Dermis microvascular lymphatic vessel endothelial cell (primary cell): ENCODE measurements around the gene CD27. TPM values are rescaled to one million over a fixed set of nuclear protein-coding genes. Genes with fewer than 3 reads are reported as not detected.
A peak's percentile ranks its signal among the peaks of the same experiment; 100 is the strongest.
"Not testable (repeated sequence)": the region's sequence is repeated elsewhere in the genome, so short reads cannot be mapped to it uniquely, and the experiment has no call there.

Experiments
- DNase-seq, 2 donors: peaks; one replicate each; pipeline versions ENCODE4 v3.0.0 to v3.0.0-alpha.2; 2010; ENCODE audit warnings: low read depth in 2 of 2
- total RNA-seq: library from RNA; depleted of rRNA; stranded (reverse); fragments of >200 nt; gene quantifications from 2 replicates; pipeline ENCODE4 v1.2.1, GENCODE V29; 2014

Gene CD27
- total RNA-seq, 1 donor from 2014 or later = not detected

DNA sequence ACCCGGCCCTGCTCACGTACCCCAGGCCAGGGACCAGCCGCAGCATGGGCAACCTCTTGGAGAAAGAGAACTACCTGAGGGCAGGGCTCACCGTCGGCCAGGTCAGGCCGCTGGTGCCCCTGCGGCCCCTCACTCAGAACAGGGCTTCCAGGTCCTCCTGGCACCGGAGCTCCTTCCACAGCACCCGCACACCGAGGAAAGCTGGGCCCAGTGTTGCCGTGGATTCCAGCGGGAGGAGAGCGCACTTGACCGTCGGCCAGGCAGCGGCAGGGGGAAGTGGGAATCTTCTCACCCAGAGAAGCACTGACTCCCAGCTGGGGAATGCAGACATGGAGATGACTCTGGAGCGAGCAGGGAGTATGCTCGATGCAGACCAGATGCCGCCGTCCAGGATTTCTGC, 33.7 kb downstream of the CD27 start:
- no peak for DNase-seq

GRCh38 chr12:6488240-6488639, 43.5 kb downstream of the CD27 start:
- no peak for DNase-seq

DNA sequence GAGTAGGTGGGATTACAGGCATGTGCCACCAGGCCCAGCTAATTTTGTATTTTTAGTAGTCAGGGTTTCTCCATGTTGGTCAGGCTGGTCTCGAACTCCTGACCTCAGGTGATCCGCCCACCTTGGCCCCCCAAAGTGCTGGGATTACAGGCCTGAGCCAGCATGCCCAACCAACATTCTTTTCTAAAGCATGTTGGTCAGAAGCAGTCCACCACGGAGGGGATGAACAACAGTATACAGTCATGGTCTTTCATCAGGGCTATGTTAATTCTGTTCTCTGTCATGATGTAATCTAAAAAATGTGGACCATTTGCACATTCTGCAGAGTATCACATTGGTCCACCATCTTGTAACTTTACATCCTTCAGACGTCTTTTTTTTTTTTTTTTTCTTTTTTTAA, 44.7 kb downstream of the CD27 start:
- DNase-seq = no peak

DNA sequence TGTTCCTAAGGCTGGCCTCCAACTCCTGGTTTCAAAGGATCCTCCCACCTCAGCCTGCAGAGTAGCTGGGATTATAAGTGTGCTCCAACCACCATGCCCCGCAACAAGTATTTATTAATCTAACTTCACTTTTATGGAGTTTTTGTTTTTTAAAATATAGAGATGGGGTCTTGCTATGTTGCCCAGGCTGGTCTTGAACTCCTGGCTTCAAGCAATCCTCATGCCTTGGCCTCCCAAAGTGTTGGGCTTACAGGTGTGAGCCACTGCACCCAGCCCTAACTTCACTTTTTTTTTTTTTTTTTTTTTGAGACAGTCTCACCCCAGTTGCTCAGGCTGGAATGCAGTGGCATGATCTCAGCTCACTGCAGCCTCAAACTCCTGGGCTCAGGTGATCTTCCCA, 45.9 kb downstream of the CD27 start:
- not testable (repeated sequence) for DNase-seq

DNA sequence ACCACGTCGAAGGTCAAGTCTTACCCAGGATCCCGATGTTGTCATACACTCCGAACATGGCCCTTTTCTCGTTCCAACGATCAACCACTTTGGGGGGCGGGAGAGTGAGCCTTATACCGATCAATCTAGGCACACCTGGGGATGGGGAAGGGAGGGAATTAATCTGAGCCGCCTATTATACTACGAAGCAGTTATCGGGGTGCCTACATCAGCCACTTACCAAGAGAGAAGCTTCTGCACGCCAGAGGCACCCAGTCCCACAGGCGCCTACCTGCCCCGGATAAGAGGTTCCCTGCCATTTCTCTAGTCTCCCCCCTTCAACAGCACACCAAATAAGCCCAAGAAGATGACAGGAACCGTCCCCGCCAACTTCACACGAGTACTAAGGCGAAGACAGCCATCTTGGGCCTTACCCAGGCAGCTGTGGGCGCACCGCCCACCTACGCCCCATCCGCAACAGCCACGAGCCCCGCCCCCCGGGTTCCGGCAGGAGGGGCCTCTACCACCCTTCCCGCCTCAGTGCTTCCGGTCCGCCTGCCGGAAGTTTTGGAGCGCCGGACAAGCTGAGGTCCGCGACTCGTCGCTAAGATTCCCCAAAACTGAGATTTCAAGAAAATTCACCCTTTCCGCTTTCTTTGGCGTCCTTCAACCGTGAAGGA, 48.2 kb downstream of the CD27 start, which contains the start of gene MRPL51:
MRPL51 (minus strand) TSS at position 425 of the 659 bp plus-strand sequence; CDS start at position 299, 126 bp downstream.
- DNase-seq = peak; percentile 81 to 96

DNA sequence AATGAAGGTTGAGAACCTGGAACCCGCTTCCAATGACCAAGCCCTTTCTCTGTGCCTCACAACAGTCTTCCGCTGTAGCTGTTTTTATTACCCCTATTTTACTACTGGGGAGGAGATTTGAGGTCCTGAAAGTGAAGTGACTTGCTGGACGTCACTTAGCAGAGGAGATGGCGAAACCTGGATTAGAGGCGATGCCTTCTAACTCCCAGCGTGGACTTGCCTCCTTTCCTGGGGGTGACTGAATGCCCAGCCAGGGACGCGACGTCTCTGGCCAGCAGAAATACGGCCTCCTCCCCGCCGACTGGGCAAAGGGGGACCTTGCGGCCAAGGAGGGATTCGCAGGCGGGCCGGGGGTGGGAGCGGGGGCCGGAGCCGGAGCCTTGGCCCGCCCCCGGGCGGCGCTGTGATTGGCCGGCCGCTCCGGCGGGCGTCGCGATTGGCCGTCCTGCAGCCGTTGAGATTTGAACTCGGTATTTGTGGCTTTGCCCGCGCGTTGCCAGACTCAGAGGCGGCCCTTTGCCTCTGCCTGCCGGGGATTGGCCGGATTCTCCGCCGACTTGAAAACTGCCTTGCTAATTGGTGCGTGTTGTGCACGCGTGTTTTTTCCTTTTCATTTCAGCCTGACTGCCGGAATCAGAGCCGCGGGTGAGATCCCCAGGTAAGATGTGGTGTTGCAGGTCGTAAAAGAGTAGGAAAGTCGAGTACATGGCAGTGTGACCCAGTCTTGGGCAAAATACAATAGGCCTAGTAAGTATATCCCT, 48.9 kb downstream of the CD27 start, which contains the start of gene NCAPD2:
NCAPD2 (plus strand) TSS at position 606 of the 761 bp plus-strand sequence. CDS start 997 bp downstream, outside the sequence.
- DNase-seq = peak; percentile 88 to 97

- no peak for DNase-seq
Measured at GRCh38 chr12:6494258-6494743, 49.5 kb downstream of the CD27 start.

- no peak for DNase-seq
Measured at GRCh38 chr12:6494968-6495367, 50.2 kb downstream of the CD27 start.

DNA sequence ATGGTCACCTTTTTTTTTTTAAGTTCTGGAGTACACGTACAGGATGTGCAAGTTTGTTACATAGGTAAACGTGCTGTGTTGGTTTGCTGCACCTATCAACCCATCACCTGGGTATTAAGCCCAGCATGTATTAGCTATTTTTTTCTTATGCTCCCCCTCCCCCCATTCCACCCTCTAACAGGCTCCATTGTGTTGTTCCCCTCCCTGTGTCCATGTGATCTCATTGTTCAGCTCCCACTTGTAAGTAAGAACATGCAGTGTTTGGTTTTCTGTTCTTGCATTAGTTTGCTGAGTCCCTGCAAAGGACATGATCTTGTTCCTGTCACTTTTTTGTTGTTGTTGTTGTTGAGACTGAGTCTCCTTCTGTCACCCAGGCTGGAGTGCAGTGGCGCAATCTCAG, 52.5 kb downstream of the CD27 start:
- DNase-seq = not testable (repeated sequence)

DNA sequence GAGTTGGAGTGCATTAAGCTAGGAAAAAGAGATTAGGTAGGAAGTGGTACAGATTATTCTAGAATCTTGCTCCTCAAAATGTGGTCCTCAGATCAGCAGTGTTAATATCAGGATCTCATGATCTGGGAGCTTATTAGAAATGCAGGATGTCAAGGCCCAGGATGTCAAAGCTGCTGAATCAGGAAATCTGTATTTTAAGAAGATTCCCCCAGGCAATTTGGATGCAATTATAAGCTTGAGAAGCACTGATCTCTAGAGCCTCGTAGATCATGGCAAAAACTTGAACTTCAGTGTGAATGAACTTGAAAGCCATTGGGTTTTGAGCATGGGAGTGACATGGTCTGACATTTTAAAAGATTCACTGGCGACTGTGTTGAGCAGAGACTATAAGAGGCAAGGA, 55.7 kb downstream of the CD27 start:
- no peak for DNase-seq

Other genes starting within 250 kb of the CD27 start
- 947 and 1,118 TPM in 2 replicates for gene CD9, start 244.6 kb upstream of the CD27 start, total RNA-seq
- gene PLEKHG6, start 134.3 kb upstream of the CD27 start, total RNA-seq = not detected in 2 replicates
- 41.7 and 71.4 TPM in 2 replicates for gene TNFRSF1A, start 102.9 kb upstream of the CD27 start, total RNA-seq
- gene SCNN1A, start 69.4 kb upstream of the CD27 start, total RNA-seq = under 0.01 TPM in 2 replicates
- 30.7 and 47.9 TPM in 2 replicates for gene LTBR, start 60.8 kb upstream of the CD27 start, total RNA-seq
- gene TAPBPL, start 7.1 kb downstream of the CD27 start, total RNA-seq = 13.5 and 30.0 TPM in 2 replicates
- 1.5 and 3.3 TPM in 2 replicates for gene VAMP1, start 25.7 kb downstream of the CD27 start, total RNA-seq
- gene MRPL51, start 48.3 kb downstream of the CD27 start, total RNA-seq = 70.5 and 106 TPM in 2 replicates
- 22.3 and 52.6 TPM in 2 replicates for gene NCAPD2, start 49.1 kb downstream of the CD27 start, total RNA-seq
- gene GAPDH, start 89.6 kb downstream of the CD27 start, total RNA-seq = 4,334 and 4,542 TPM in 2 replicates
- gene IFFO1, start 111.1 kb downstream of the CD27 start, total RNA-seq = 8.3 and 15.4 TPM in 2 replicates
- gene NOP2, start 123.3 kb downstream of the CD27 start, total RNA-seq = 10.4 and 13.4 TPM in 2 replicates
- gene CHD4, start 162.4 kb downstream of the CD27 start, total RNA-seq = 181 and 200 TPM in 2 replicates
- gene LPAR5, start 191.0 kb downstream of the CD27 start, total RNA-seq = under 0.01 TPM in 1 of 2 replicates, not detected in the other
- gene ACRBP, start 202.5 kb downstream of the CD27 start, total RNA-seq = 0.39 and 0.51 TPM in 2 replicates
- 31.1 and 41.1 TPM in 2 replicates for gene ING4, start 218.2 kb downstream of the CD27 start, total RNA-seq
- gene ZNF384, start 244.4 kb downstream of the CD27 start, total RNA-seq = 6.4 and 11.6 TPM in 2 replicates